NCI-H510A treated with DMSO at 0.1 percent for 48 hours (cell line): ENCODE results near the gene ATP6V1B1.

Experiments
- DNase-seq: peaks from one replicate; lab custom pipeline; 2025; lab: John Stamatoyannopoulos, UW

ATP6V1B1 gene

GRCh38 chr2:70926042-70926441 lies 9.7 kb upstream of the ATP6V1B1 start:
- no peak for DNase-seq

GRCh38 chr2:70927138-70927537 lies 8.6 kb upstream of the ATP6V1B1 start:
- no peak for DNase-seq

GRCh38 chr2:70927641-70928040 lies 8.1 kb upstream of the ATP6V1B1 start:
- DNase-seq: no peak

GRCh38 chr2:70928366-70928765 lies 7.3 kb upstream of the ATP6V1B1 start:
- no peak for DNase-seq

GRCh38 chr2:70930371-70931329 lies 5.0 kb upstream of the ATP6V1B1 start:
- DNase-seq: no peak

GRCh38 chr2:70931376-70932000 lies 4.2 kb upstream of the ATP6V1B1 start:
- DNase-seq: no peak

GRCh38 chr2:70932631-70933230 lies 3.0 kb upstream of the ATP6V1B1 start:
- DNase-seq: no peak

- DNase-seq: no peak
Measured at GRCh38 chr2:70934981-70935380, 719 bp upstream of the ATP6V1B1 start.

GRCh38 chr2:70936165-70936978 lies 672 bp downstream of the ATP6V1B1 start:
- peak; percentile 51 for DNase-seq

GRCh38 chr2:70936979-70937811 lies 1.5 kb downstream of the ATP6V1B1 start:
- DNase-seq: no peak

- no peak for DNase-seq
Measured at GRCh38 chr2:70937866-70938585, 2.3 kb downstream of the ATP6V1B1 start.

- DNase-seq: no peak
Measured at GRCh38 chr2:70938586-70938950, 2.9 kb downstream of the ATP6V1B1 start.

- DNase-seq: no peak
Measured at GRCh38 chr2:70939001-70939838, 3.5 kb downstream of the ATP6V1B1 start.

- DNase-seq: no peak
Measured at GRCh38 chr2:70939839-70940580, 4.3 kb downstream of the ATP6V1B1 start.

GRCh38 chr2:70941186-70941585 lies 5.5 kb downstream of the ATP6V1B1 start:
- DNase-seq: no peak

- no peak for DNase-seq
Measured at GRCh38 chr2:70941701-70942100, 6.0 kb downstream of the ATP6V1B1 start.

- DNase-seq: no peak
Measured at GRCh38 chr2:70942396-70943204, 6.9 kb downstream of the ATP6V1B1 start.
